Umbilical cord (tissue), 2 donors: ENCODE data around the gene KCNJ16. TPM values are rescaled to one million over a fixed set of nuclear protein-coding genes. Genes with fewer than 3 reads are reported as not detected.
A peak's percentile ranks its signal among the peaks of the same experiment; 100 is the strongest.
"Not testable (repeated sequence)": the region's sequence is repeated elsewhere in the genome, so short reads cannot be mapped to it uniquely, and the experiment has no call there.

Experiments
- DNase-seq: peaks from one replicate; pipeline ENCODE4 v3.0.0-alpha.2; 2015; ENCODE audit warnings: low spot score
- total RNA-seq: library from RNA; depleted of rRNA; stranded (reverse); fragments of >200 nt; gene quantifications from one replicate; pipeline ENCODE4 v1.2.3, GENCODE V29; 2014; ENCODE audit warnings: low replicate concordance; ENCODE audit not compliant: insufficient read depth

The KCNJ16 gene
- total RNA-seq, result 10.1 TPM

GRCh38 chr17:70074956-70075355, at the start of gene KCNJ16:
Gene KCNJ16 (plus strand): TSS chr17:70075225. CDS start chr17:70132088, 56,863 bp downstream.
- no peak for DNase-seq

GRCh38 chr17:70028397-70028796, 46.6 kb upstream of the KCNJ16 start:
- no peak for DNase-seq

DNA sequence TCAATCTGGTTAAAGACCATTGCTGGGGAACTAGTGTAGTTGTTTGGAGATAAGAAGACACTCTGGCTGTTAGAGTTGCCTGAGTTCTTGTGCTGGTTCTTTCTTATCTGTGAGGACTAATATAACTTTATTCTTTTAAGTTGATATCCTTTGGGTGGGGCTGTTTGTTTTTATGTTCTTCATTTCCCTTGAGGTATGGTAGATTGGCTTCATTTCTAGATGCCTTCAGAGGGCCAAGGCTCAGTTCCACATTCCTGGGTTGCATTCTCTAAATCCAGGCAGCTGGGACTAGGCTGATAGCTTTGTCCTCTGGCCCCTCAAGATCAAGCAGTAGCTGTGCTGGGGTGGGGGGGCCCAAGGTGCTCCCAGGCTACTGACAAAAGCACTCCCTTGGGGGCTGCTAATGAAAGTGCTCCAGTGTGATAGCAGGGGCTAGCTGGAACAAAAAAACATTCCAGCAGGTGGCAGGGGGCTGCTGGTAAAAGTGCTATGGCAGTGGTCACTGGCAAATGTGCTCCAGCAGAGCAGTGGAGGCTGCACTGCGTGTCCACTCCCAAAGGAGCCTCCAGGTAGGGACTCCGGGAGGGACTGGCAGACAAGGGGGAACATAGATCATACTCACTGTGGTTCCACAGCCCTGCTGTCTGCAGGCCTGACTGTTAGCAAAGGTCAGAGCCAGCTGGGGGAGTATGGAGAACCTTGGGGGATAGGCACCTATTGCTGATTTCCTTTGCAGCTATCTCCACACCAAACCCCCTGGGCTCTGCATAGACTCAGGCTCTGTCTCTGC, 45.9 kb upstream of the KCNJ16 start:
- DNase-seq, result no peak

GRCh38 chr17:70030371-70030770, 44.7 kb upstream of the KCNJ16 start:
- DNase-seq, result no peak

GRCh38 chr17:70031341-70031740, 43.7 kb upstream of the KCNJ16 start:
- no peak for DNase-seq

GRCh38 chr17:70033165-70033564, 41.9 kb upstream of the KCNJ16 start:
- DNase-seq, result no peak

DNA sequence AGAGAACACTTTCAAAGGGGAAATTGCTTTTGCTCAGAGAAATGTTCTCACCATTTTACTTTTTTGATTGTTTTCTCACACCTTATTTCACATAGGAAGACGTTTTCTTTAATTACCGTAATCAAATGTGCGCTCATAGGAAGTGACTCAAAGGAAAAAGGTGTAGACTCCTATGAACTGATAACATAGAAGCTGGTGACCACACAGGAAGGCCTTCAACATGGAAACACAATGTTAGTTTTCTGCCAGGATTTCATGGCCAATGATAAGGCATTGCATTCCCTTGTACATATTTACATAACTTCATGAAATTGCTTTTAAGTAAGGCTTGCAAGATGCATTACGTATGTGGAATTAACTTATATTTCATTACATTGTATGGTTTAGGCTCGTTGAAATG, 40.9 kb upstream of the KCNJ16 start:
- DNase-seq, result peak; percentile 23

- no peak for DNase-seq
These were observed 37.5 kb upstream of the KCNJ16 start for GRCh38 chr17:70037498-70037897.

DNA sequence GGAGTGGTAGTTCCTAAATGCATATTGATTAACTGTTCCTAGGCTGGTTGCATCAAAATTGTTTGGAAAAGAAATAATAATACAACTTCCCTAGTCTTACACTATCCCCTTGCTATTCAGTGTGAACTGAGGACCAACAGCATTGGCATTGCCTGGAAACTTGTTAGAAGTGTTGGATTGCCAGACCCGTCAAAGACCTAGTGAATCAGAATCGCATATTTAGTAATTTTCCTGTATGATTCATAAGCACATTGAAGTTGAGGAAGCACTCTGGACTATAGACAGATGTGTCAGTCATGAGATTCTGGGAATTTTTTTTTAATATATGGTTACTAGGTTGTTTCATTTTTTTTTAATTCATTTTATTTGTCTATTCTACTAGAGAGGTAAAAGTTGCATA, 34.7 kb upstream of the KCNJ16 start:
- DNase-seq, result no peak

DNA sequence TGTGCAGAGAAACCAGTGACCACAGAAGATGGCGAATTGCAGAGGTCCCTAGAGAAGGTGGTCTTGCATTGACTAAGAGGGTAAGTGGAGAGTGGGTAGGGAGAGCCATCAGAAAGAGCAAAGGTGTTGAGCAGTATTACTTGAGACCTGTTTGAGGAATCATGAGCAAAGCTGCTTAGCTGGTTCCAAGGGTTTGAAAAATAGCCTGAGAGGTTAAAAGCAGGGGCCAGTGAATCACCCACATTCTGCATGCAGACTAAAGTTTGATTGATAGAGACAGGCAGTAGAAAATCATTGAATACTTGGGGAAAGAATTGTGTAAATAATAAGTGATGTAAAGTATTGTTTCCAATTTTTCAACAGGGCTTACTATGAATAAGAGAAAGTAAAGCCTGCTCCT, 34.0 kb upstream of the KCNJ16 start:
- no peak for DNase-seq

- no peak for DNase-seq
These were observed 33.5 kb upstream of the KCNJ16 start for GRCh38 chr17:70041540-70041939.

- not testable (repeated sequence) for DNase-seq
These were observed 29.2 kb upstream of the KCNJ16 start for GRCh38 chr17:70045780-70046179.

DNA sequence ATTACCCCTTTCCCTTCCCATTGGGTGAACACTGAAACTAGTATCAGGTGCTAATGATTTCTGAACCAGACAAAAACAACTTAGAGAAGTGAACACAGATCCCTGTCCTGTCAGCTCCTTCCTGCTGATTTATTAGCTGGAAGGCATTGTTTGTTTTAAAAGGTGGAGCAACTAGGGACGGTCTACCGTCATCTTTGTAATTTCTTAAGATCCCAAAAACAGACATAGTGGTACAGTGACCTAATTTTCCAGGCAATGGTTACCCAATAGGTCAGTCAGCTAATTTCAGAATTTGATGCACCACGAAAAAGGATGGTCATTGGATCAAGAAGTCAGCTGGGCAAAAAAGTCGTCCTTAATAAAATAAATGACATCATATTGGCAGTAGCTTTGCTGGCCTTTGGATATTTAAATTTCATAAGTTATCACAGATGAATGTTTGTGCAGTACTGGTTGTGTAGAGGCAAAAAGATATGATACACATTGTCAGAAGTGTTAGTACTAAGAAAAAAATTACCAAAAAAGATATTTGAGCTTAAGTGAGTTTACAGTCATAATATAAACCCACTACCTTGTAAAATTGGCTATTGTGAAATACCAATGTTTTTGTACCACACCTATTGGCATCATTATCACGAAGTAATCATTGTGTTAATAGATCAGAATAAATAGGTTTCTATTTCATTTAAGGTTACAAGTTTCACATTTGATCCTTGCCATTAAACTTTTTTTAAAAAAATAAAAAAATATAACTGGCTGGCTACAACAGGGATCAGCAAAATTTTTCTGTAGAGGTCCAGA, 27.2 kb upstream of the KCNJ16 start:
- DNase-seq, result no peak

GRCh38 chr17:70049801-70050591, 25.0 kb upstream of the KCNJ16 start:
- DNase-seq, result no peak

GRCh38 chr17:70050931-70051330, 24.1 kb upstream of the KCNJ16 start:
- peak; percentile 80 for DNase-seq

DNA sequence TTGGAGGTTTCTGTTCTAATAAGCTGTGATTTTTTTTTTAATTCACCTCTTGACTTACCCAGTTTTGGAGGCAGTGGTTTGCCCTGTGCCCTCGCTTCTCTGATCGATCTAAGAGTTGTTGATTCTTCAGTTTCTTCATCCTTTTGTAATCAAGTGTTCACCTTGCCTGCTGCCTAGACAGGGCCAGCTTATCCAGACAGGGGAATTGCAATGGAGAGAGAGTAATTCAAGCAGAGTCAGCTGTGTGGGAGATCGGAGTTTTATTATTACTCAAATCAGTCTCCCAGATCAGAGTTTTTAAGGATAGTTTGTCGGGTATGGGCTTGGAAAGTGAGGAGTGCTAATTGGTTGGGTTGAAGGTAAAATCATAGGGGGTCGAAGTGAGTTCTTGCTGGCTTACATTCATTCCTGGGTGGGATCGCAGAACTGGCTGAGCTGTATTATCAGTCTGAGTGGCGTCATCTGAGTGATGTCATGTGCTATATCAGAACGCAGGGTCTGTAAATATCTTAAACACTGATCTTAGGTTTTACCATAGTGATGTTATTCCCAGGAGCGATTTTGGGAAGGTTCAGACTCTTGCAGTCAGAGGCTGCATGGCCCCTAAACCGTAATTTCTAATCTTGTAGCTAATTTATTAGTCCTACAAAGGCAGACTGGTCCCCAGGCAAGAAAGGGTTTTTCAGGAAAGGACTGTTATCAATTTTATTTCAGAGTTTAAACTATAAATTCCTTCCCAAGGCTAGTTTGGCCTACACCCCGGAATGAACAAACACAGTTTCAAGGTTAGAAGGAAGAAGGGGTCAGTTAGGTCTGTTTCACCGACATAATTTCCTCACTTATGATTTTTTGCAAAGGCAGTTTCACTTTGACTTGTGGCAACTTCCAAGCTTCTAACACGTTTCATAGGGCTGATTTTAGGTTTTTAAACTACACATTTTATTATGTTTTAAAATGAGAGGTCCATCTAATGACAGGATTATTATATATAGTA, 21.5 kb upstream of the KCNJ16 start:
- DNase-seq, result peak; percentile 17

DNA sequence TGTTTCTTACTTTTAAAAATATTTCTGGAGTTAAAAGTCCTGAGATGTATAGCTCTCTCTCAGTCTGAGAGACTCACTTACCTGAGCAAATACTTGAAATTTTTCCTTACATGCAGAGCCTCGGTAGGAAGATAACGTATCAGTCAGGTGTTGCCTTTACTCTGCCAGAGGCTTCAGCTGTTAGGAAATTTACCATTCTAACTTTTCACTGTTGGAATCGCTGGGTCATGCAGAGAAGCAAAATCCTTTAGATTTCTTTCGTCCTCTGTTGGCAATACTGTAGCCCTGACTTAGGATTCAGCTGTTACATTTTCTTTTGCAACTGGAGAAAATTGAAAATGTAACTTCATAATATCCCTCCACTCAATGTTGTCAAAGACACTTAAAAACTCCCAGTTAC, 20.0 kb upstream of the KCNJ16 start:
- no peak for DNase-seq

DNA sequence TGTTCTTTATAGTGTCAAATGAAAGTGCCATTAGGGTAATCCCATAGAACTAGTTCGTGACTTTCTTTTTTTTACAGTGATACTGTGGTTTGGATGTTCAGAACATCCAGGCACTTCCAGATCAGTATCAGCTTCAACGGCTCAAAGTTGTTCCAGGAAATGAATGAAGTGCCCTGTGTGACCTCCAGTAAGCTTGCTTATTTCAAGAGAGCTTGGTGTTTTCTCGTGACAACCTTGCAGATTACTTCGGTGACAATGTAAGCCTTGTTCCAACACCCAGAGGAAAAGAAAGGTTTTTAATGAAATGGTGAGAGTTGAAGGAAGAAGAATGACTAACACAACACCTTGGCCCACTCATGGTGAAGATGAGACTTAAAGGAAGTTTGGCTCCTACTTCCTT, 16.0 kb upstream of the KCNJ16 start:
- no peak for DNase-seq

- no peak for DNase-seq
These were observed 15.4 kb upstream of the KCNJ16 start for GRCh38 chr17:70059649-70060048.

- no peak for DNase-seq
These were observed 14.6 kb upstream of the KCNJ16 start for GRCh38 chr17:70060415-70060814.

GRCh38 chr17:70067134-70067533, 7.9 kb upstream of the KCNJ16 start:
- DNase-seq, result no peak
